GM18499 (cell line): ENCODE data around the gene B3GLCT.
"Not testable (repeated sequence)": the region's sequence is repeated elsewhere in the genome, so short reads cannot be mapped to it uniquely, and the experiment has no call there.

Experiments used
- ATAC-seq: cut with Tn5 transposase; IDR thresholded peaks from one replicate; pipeline ENCODE4 v1.9.1; 2021; ENCODE audit warnings: moderate number of reproducible peaks; ENCODE audit not compliant: insufficient read depth, unreplicated experiment

The B3GLCT gene

DNA sequence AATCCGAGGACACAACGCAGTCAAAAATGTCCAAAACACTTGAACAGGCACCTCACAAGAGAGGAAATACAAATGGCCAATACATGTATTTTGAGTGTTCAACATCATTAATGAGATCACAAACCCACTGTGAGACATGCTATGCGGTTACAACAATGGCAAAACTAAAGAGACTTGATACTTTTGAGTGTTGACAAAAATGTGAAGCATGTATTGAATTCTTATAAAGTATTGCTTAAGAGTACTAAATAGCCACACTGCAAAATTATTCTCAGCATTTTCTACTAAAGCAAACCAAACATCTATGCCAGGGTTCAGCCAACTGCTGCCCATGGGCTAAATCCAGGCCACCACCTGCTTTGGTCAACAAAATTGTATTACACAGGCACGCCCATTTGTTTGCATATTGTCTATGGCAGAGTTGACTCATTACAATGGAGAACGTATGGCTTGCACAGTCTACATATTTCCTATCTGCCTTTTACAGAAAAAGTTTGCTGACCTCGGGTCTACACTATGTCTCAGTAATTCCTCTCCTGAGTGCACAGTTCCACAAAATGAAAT lies 135.3 kb downstream of the B3GLCT start:
- no peak for ATAC-seq

- not testable (repeated sequence) for ATAC-seq
Observed at GRCh38 chr13:31339616-31340015, 139.8 kb downstream of the B3GLCT start.

- ATAC-seq = not testable (repeated sequence)
Observed at GRCh38 chr13:31340848-31341247, 141.1 kb downstream of the B3GLCT start.

DNA sequence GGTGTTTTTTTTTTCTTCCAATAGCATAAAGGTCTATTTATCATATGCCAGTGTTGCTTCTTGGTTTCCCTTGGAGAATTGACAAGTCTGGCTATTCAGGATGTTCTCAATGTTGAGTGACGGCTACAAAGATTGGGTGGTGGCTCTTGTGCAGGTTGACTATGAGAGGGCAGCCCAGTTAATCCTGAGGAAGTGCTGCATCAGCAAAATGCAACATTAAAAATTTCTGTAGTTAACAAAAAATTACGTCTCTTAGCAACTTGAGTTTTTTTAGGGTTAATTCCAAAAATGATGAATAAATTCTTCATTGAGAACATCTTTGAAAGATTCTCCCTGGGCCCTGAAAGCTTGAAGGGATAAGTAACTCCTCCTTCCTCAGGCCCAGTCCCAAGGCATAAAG lies 147.1 kb downstream of the B3GLCT start:
- ATAC-seq = no peak

GRCh38 chr13:31349156-31349555 lies 149.4 kb downstream of the B3GLCT start:
- ATAC-seq = no peak

DNA sequence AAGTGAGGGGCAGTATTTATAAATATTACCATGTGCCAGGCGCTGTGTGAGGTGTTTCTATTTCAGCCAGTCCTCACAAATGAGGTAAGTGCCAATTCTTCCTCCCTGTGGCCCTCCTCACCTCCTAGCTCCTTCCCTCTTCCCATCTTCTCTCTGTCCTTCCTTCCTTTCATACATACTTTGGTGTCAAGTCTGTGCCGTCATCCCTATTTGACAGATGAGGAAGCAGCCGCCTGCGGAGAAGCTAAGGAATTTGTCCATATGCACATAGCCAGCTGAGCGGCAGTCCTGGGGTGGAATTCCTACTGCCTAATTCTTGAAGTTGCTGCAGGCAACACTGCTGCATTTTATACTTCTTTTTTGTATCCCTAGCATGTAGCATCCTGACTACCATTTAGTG lies 150.8 kb downstream of the B3GLCT start:
- ATAC-seq = no peak

DNA sequence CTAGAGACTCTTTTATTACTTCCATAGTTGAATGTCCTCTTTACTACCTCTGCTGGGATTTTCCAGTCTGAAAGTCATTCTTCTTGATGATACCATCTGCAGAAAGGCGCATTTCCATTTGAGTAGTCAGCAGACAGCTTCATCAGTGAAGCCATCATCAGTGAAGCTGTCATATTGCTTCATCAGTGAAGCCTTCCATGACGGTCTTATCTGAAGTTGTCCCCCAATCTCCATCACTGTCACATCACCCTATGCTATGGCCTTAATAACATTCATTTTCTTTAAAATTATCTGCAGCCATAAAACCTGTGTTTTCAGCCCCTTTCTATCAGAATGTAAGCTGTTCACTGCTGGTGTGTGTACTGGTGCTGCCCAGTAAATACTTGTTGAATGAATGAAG lies 151.6 kb downstream of the B3GLCT start:
- no peak for ATAC-seq

DNA sequence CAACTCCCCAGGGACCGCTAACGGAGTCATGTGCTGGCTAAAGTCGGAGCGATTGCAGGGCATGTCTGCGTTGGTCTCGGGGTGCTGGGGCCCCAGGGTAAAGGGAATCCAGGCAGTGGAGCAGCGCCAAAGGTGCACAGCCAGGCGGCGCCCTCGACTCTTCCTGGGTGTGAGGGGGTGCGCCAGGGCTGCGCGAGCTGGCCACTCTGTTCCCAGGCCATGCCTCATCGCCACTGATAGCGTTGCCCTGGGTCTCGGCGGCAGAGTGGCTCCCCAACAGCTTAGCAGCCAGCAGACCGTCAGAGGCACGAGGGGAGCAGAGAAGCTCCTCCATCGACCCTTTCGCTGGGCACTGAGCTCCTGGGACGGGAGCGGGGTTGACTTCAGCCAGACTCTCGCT lies 152.7 kb downstream of the B3GLCT start:
- ATAC-seq = no peak

DNA sequence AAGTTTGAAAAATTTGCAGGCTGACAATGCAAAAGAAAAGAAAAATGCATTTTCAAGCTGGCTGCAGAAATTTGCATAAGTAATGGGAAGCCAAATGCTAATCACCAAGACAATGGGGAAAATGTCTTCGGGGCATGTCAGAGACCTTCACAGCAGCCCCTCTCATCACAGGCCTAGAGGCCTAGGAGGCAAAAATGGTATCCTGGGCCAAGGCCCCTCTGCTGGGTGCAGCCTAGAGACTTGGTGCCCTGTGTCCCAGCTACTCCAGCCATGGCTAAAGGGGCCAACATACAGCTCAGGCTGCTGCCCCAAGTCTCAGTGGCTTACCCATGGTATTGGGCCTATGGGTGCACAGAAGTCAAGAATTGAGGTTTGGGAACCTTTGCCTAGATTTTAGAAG lies 155.2 kb downstream of the B3GLCT start:
- ATAC-seq = no peak

DNA sequence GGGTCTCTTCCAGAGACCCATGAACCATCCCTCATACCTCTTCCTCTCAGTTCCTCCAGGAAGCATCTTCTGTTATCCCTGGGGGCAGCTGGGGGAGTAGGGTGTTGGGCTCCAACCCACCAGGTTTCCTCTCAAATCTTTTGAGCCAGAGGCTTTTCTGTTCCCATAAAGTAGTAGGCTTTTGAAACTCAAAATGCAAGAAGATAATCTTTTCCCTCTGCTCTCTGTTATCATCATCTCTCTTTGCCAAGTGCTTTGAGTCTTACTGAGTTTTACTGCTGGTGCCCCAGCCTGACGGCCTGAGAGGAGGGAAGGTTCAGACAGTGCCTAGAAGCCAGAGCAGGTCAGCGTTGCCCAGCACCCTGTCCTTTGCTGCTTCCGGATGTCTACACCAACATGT lies 157.2 kb downstream of the B3GLCT start:
- ATAC-seq = no peak

GRCh38 chr13:31357581-31357980 lies 157.8 kb downstream of the B3GLCT start:
- no peak for ATAC-seq

- ATAC-seq = no peak
Observed at GRCh38 chr13:31361673-31362072, 161.9 kb downstream of the B3GLCT start.

GRCh38 chr13:31365630-31366029 lies 165.9 kb downstream of the B3GLCT start:
- ATAC-seq = no peak

DNA sequence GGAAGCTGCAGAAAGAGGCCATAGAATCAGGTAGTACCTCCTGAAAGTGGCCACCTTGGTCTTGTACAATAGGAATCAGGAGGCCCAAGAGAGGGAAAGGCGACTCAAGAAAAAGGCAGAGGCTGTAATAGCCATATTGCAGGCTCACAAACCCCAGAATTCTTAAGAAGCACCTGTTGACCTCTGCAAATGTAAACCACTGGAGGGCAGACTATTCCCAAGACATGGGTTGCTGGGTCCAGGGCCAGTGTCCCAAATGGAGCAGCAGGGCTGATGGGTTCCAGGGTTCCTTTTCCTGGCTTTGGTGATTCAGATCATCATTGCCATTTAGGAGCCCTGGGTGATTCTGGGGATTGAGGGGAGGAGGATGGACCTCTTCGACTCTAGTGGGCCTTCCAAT lies 167.6 kb downstream of the B3GLCT start:
- no peak for ATAC-seq

DNA sequence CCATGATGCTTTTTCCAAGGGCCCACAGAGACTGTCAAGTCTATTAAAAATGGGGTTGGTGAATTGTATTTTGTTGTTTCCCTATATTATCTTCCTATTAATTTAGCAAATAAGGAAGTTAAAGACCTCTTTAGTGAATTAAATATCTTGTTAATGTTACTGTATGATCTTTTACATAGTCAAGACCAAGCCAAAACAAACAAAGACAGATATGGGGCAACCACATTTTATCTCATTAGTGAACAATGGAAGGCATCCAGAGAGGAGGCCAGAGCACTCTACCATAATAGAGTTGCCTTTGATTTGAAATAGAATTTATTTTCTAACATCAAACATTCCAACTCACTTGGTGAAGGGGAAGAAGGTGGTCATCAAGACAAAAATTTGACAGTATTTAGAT lies 169.4 kb downstream of the B3GLCT start:
- ATAC-seq = no peak

DNA sequence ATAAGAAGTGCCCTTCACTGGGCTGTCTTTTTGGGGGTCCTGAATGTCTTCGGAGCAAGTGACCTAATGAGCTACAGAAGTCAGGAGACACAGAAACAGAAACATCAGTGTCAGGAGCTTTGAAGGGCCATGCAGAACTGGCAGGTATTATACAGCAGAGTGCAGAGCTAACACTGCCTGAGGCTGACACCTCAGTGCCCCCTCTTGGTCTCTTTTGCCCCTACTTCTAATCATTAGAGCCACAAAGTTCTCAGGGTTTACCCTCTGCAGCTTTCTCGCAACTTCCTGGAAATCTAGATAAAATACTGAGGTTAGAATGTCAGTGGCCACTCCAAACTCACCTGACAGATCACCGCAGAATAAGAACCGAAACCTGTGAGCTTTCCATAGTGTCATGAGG lies 172.7 kb downstream of the B3GLCT start:
- no peak for ATAC-seq

GRCh38 chr13:31374682-31375081 lies 174.9 kb downstream of the B3GLCT start:
- no peak for ATAC-seq

DNA sequence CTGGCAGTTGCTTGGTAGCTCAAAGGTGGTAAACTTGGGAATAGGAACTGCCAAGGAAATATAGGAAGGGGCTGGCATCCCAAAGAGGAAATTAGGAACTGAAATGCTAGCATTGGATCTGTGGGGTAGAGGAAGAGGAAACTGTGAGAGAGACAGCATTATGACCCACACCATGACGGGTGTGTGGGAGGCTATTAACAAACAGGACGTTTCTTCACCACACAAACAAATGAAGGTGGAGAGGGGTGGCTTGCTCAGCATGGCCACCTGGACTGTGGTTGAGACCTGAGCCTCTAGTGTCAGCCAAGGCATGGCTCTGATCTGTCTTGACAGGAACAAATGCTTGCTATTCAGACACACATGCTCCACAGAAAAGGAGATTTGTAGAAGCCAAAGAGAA lies 178.2 kb downstream of the B3GLCT start:
- no peak for ATAC-seq

- no peak for ATAC-seq
Observed at GRCh38 chr13:31380715-31381114, 180.9 kb downstream of the B3GLCT start.
